GM12892 (cell line): ENCODE data around the gene PSMA6.

Experiments
- POLR2A ChIP-seq: IDR thresholded peaks from 2 replicates; pipeline ENCODE4 v1.6.1; 2011; ENCODE audit warnings: low read depth, low read length, control low read depth
- POLR2AphosphoS5 ChIP-seq: IDR thresholded peaks from 2 replicates; pipeline ENCODE4 v1.6.1; 2011; ENCODE audit warnings: low read depth, low read length, control low read depth
- TAF1 ChIP-seq: IDR thresholded peaks from 2 replicates; pipeline ENCODE4 v1.6.1; 2011; ENCODE audit warnings: low read depth, mild to moderate bottlenecking, control low read depth, low read length, borderline replicate concordance

DNA sequence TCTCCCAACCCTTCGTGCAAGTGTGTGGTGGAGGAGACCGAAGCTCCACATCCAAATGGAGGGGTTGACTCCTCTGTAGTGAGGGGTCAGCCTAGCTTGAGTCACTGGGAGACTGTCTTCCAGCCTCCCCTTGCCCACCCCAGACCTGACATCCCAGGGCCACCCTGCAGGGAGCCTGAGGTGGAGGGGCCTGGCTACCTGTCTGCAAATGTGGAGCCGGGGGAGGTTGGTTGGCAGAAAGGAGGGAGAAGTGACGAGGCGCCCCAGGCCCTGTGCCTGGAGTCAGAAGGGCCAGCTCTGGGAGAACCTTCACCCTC, 74.8 kb downstream of the PSMA6 start:
- TF ChIP-seq POLR2A (no peak), POLR2AphosphoS5 (no peak), TAF1 (no peak)
